BJ (cell line): ENCODE measurements around the gene PCNX2. TPM values are rescaled to one million over a fixed set of nuclear protein-coding genes. Genes with fewer than 3 reads are reported as not detected.
A peak's percentile ranks its signal among the peaks of the same experiment; 100 is the strongest.

Source experiments
- CTCF ChIA-PET: fragments of 350-600 bp; formaldehyde crosslinking; extraction: SDS; loops from one replicate; lab custom pipeline; 2021; ENCODE audit warnings: antibody characterized with exemption, inconsistent platforms; lab: Yijun Ruan, JAX
- POLR2A ChIA-PET: fragments of 300-600 bp; sonication (Branson Sonifier 250); formaldehyde crosslinking; extraction: SDS; loops from one replicate; lab custom pipeline; 2021; ENCODE audit warnings: antibody characterized with exemption; lab: Charles Lee
- DNase-seq: peaks from one replicate; pipeline ENCODE4 v3.0.0-alpha.2; 2011; ENCODE audit warnings: low read depth
- H3K27me3 ChIP-seq: 2 replicates; pipeline ENCODE4 v1.6.0; 2011; ENCODE audit warnings: low read length; ENCODE audit not compliant: control insufficient read depth, insufficient read depth
- H3K36me3 ChIP-seq: 2 replicates; pipeline ENCODE4 v1.5.1; 2011; ENCODE audit warnings: low read length; ENCODE audit not compliant: control insufficient read depth, insufficient read depth
- H3K4me3 ChIP-seq: 2 replicates; pipeline ENCODE4 v1.5.1; 2011; ENCODE audit warnings: low read depth, mild to moderate bottlenecking, control low read depth, low read length
- CTCF ChIP-seq: IDR thresholded peaks from 2 replicates; pipeline ENCODE4 v1.5.1; 2011; ENCODE audit warnings: low read depth, mild to moderate bottlenecking, control low read depth, inconsistent platforms, low read length, moderate library complexity; ENCODE audit not compliant: insufficient read depth
- polyA plus RNA-seq: library from polyadenylated mRNA; depleted of rRNA; stranded (reverse); fragments of >200 nt; gene quantifications from 2 replicates; pipeline ENCODE4 v1.2.3, GENCODE V29; 2011

PCNX2 gene
- polyA plus RNA-seq, 1 experiment, result 10.1 TPM

- H3K27me3 ChIP-seq, result no peaks in the 10 kb centered on the region
- ChIA-PET POLR2A (no interaction called here), CTCF (interaction anchor here (1.6 kb wide), 1 partner anchor 15 kb away, joined by 5 read pairs; no protein-coding TSS in a partner anchor)
- TF ChIP-seq CTCF, result no peak
- DNase-seq, result no peak
- H3K36me3 ChIP-seq, result peaks cover 2% of the 10 kb centered on the region
- H3K4me3 ChIP-seq, result no peak overlapping the region
Observed at GRCh38 chr1:232992227-232992626, 303.3 kb downstream of the PCNX2 start.

GRCh38 chr1:232991238-232991637 is 304.3 kb downstream of the PCNX2 start:
- POLR2A ChIA-PET, result no interaction called here
- Histone ChIP-seq H3K36me3 (peaks cover 2% of the 10 kb centered on the region; the same call in 1 of the 2 replicates), H3K27me3 (no peaks in the 10 kb centered on the region), H3K4me3 (no peak overlapping the region)
- DNase-seq, result no peak
- CTCF ChIA-PET, result interaction anchor here (1.6 kb wide), 1 partner anchor 16 kb away, joined by 5 read pairs; no protein-coding TSS in a partner anchor
- TF ChIP-seq CTCF, result no peak

GRCh38 chr1:232990176-232991128 is 305.1 kb downstream of the PCNX2 start:
- Histone ChIP-seq H3K4me3 (no peak overlapping the region), H3K36me3 (peaks cover 3% of the 10 kb centered on the region; the same call in 1 of the 2 replicates), H3K27me3 (no peaks in the 10 kb centered on the region)
- POLR2A ChIA-PET, result no interaction called here
- no peak for DNase-seq
- no peak for TF ChIP-seq CTCF
- CTCF ChIA-PET, result interaction anchor here (1.2 to 1.6 kb wide), 2 partner anchors 8 to 17 kb away, joined by 5 to 6 read pairs; no protein-coding TSS in a partner anchor

GRCh38 chr1:232988572-232989040 is 306.9 kb downstream of the PCNX2 start:
- ChIA-PET CTCF (no interaction called here), POLR2A (no interaction called here)
- Histone ChIP-seq H3K4me3 (no peak overlapping the region), H3K27me3 (no peaks in the 10 kb centered on the region), H3K36me3 (peaks cover 3% of the 10 kb centered on the region; the same call in 1 of the 2 replicates)
- TF ChIP-seq CTCF, result no peak
- DNase-seq, result peak; percentile 26

GRCh38 chr1:232987774-232988140 is 307.8 kb downstream of the PCNX2 start:
- Histone ChIP-seq H3K4me3 (no peak overlapping the region), H3K27me3 (no peaks in the 10 kb centered on the region), H3K36me3 (peaks cover 3% of the 10 kb centered on the region; the same call in 1 of the 2 replicates)
- no peak for TF ChIP-seq CTCF
- ChIA-PET POLR2A (no interaction called here), CTCF (no interaction called here)
- DNase-seq, result no peak
